Measurements from ENCODE around the gene MRAS. TPM values are rescaled to one million over a fixed set of nuclear protein-coding genes. Genes with fewer than 3 reads are reported as not detected.

Gene MRAS
- total and polyA plus RNA-seq, 2 donors from 2014 or later, result 30.9 to 106 TPM

DNA sequence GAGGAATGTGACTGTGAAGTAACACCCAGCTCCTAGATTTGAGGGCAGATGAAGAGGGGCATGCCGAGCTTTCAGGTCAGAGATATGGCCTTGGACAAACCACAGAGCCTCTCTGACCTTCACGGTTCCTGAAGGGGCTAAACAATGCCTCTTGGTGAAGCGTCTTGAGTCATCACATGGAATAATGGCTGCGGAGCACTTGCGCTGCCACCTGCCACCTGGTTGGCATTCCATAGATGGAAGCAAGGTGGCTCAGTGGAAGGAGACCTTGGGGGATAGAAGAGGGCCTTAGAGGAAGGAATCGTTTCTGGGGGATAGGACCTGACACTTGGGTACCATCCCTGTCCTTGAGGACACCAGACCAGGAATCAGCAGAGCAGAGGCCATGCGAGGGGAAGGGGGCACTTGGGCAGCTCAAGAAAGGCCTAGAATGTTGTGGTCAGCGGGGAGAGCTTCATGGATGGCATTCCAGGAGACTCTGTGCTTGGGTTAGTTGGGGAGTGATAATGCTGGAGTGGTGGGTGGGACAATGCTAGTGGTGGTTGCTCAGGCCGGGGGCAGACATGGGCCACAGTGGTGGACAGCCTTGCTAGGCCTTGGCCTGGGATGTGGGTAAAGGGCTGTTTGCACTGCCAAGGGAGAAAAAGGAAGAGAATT lies 12.6 kb downstream of the MRAS start:
- H3K27me3 ChIP-seq (ENCODE audit: control insufficient read depth, insufficient read depth, low read length), result no peaks in the 10 kb centered on the region
- no peak for FAIRE-seq
- TF ChIP-seq, protein P1, sequence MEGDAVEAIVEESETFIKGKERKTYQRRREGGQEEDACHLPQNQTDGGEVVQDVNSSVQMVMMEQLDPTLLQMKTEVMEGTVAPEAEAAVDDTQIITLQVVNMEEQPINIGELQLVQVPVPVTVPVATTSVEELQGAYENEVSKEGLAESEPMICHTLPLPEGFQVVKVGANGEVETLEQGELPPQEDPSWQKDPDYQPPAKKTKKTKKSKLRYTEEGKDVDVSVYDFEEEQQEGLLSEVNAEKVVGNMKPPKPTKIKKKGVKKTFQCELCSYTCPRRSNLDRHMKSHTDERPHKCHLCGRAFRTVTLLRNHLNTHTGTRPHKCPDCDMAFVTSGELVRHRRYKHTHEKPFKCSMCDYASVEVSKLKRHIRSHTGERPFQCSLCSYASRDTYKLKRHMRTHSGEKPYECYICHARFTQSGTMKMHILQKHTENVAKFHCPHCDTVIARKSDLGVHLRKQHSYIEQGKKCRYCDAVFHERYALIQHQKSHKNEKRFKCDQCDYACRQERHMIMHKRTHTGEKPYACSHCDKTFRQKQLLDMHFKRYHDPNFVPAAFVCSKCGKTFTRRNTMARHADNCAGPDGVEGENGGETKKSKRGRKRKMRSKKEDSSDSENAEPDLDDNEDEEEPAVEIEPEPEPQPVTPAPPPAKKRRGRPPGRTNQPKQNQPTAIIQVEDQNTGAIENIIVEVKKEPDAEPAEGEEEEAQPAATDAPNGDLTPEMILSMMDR (IDR thresholded peaks at IDR 0.05; ENCODE audit: borderline replicate concordance, extremely low read depth, insufficient read depth), result no peak
- no peak for DNase-seq
- intact Hi-C loops (cut with DNase I), result no loop called here
- peaks cover 3 to 51% (median 37%) of the 10 kb centered on the region in 3 donors for H3K4me1 ChIP-seq (ENCODE audit: control insufficient read depth in 2 of 3, insufficient read depth in 2 of 3, low read depth in 1 of 3, low read length in 3 of 3)
- H3K27ac ChIP-seq (ENCODE audit: low read depth in 2 of 2, low read length in 2 of 2), result peak overlapping the region; percentile 68 to 95
- no peak overlapping the region for H3K4me3 ChIP-seq (ENCODE audit: low read length in 3 of 3)
- peak overlapping the region in 1 of 3 donors; percentile 44 for H3K9ac ChIP-seq (ENCODE audit: low read length in 3 of 3)
- H3K9me3 ChIP-seq (ENCODE audit: control insufficient read depth in 2 of 3, insufficient read depth in 1 of 3, low read length in 3 of 3), result no peaks in the 10 kb centered on the region
- H3K36me3 ChIP-seq (ENCODE audit: control insufficient read depth in 2 of 3, insufficient read depth in 3 of 3, low read length in 3 of 3), result no peaks in the 10 kb centered on the region

DNA sequence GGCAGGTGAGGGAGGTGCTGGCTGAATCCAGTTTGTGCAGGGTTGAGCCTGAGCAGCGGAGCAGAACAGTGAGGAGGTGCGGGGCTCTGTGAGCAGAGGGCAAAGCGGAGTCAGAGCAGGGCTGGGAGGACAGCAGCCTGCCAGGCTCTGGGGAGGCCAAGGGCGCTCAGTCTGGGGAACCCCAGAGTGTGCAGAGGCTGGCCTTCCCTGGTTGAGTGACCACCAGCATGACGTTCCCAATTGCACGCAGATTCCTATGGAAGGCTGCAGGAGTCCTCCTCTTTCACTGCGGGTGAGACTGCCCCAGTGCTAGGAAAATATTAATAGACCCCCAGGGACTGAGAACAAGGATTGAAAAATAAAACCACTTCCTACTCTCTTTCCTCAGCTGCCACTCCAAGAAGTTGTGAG lies 13.2 kb downstream of the MRAS start:
- TF ChIP-seq, protein P1 (IDR thresholded peaks at IDR 0.05; ENCODE audit: borderline replicate concordance, extremely low read depth, insufficient read depth), result no peak
- Histone ChIP-seq H3K9ac (ENCODE audit: low read length in 3 of 3) (peak overlapping the region in 1 of 3 donors; percentile 72), H3K27ac (ENCODE audit: low read depth in 2 of 2, low read length in 2 of 2) (peak overlapping the region; percentile 87 to 95), H3K4me3 (ENCODE audit: low read length in 3 of 3) (peak overlapping the region in 1 of 3 donors; percentile 26), H3K36me3 (ENCODE audit: control insufficient read depth in 2 of 3, insufficient read depth in 3 of 3, low read length in 3 of 3) (no peaks in the 10 kb centered on the region), H3K9me3 (ENCODE audit: control insufficient read depth in 2 of 3, insufficient read depth in 1 of 3, low read length in 3 of 3) (no peaks in the 10 kb centered on the region), H3K4me1 (ENCODE audit: control insufficient read depth in 2 of 3, insufficient read depth in 2 of 3, low read depth in 1 of 3, low read length in 3 of 3) (peaks cover 3 to 52% (median 39%) of the 10 kb centered on the region in 3 donors), H3K27me3 (ENCODE audit: control insufficient read depth, insufficient read depth, low read length) (no peaks in the 10 kb centered on the region)
- DNase-seq (peak; percentile 80 to 92 (median 89)), FAIRE-seq (no peak)
- intact Hi-C loops (cut with DNase I), result no loop called here

DNA sequence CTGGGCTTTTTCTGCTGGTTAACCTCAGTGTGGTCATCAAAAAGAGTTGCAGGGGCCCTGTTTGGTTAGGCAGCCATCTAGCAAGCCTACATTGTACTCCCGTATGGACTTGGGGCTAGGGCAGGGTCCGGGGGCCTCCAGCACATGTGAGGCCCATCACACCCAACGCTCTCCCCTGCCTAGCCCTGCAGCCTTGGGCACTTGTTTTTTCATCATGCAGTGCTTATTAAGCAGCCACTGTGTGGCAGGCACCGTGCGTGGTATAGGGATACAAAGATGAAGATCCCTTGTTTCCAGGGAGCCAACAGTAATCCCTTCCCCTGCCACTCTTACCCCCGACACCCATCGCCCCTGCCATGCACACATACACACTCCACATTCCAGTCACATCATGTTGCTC lies 14.2 kb downstream of the MRAS start:
- peak overlapping the region in 2 of 3 donors; percentile 25 to 72 for H3K9ac ChIP-seq (ENCODE audit: low read length in 3 of 3)
- DNase-seq, result no peak
- H3K27ac ChIP-seq (ENCODE audit: low read depth in 2 of 2, low read length in 2 of 2), result peak overlapping the region; percentile 87 to 95
- no peak overlapping the region for H3K4me3 ChIP-seq (ENCODE audit: low read length in 3 of 3)
- FAIRE-seq, result no peak
- TF ChIP-seq, protein P1 (IDR thresholded peaks at IDR 0.05; ENCODE audit: borderline replicate concordance, extremely low read depth, insufficient read depth), result no peak
- no peaks in the 10 kb centered on the region for H3K27me3 ChIP-seq (ENCODE audit: control insufficient read depth, insufficient read depth, low read length)
- intact Hi-C loops (cut with DNase I), result no loop called here
- no peaks in the 10 kb centered on the region for H3K36me3 ChIP-seq (ENCODE audit: control insufficient read depth in 2 of 3, insufficient read depth in 3 of 3, low read length in 3 of 3)
- no peaks in the 10 kb centered on the region for H3K9me3 ChIP-seq (ENCODE audit: control insufficient read depth in 2 of 3, insufficient read depth in 1 of 3, low read length in 3 of 3)
- H3K4me1 ChIP-seq (ENCODE audit: control insufficient read depth in 2 of 3, insufficient read depth in 2 of 3, low read depth in 1 of 3, low read length in 3 of 3), result peaks cover 3 to 52% (median 39%) of the 10 kb centered on the region in 3 donors
